ENCODE measurements around the gene NKRF. TPM values are rescaled to one million over a fixed set of nuclear protein-coding genes. Genes with fewer than 3 reads are reported as not detected.

The NKRF gene
- total and polyA plus RNA-seq, 9 of the 15 experiments (the other 6 are each of a cell fraction or from before 2014, with no cell fraction given), result 8.9 to 31.9 (median 19.0) TPM

- TF ChIP-seq, protein P1, sequence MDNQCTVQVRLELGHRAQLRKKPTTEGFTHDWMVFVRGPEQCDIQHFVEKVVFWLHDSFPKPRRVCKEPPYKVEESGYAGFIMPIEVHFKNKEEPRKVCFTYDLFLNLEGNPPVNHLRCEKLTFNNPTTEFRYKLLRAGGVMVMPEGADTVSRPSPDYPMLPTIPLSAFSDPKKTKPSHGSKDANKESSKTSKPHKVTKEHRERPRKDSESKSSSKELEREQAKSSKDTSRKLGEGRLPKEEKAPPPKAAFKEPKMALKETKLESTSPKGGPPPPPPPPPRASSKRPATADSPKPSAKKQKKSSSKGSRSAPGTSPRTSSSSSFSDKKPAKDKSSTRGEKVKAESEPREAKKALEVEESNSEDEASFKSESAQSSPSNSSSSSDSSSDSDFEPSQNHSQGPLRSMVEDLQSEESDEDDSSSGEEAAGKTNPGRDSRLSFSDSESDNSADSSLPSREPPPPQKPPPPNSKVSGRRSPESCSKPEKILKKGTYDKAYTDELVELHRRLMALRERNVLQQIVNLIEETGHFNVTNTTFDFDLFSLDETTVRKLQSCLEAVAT (IDR thresholded peaks at IDR 0.05), result peak in 1 of 2 experiments; percentile 8; a peak in 1 of 4 replicates
- TF ChIP-seq ILF3 (IDR thresholded peaks at IDR 0.05; ENCODE audit: borderline replicate concordance) (no peak), RBM17 (IDR thresholded peaks at IDR 0.05; ENCODE audit: borderline replicate concordance, low read depth, low read length) (no peak), GTF2F1 (IDR thresholded peaks at IDR 0.05; ENCODE audit: low read depth, low read length) (peak; percentile 70; the same call in 1 of the 2 replicates), YBX1 (IDR thresholded peaks at IDR 0.05) (no peak), ZNF584 (CRISPR knock-in tag; IDR thresholded peaks at IDR 0.05; ENCODE audit: low read depth) (no peak), ZEB2 (IDR thresholded peaks at IDR 0.05) (no peak), C11orf30 (IDR thresholded peaks at IDR 0.05; ENCODE audit: low read depth) (peak; percentile 68; the same call in 1 of the 2 replicates), TARDBP (IDR thresholded peaks at IDR 0.05) (0 out of 2 replicates have a peak, but pooled peaks have one; percentile 21), ZNF184 (CRISPR knock-in tag; IDR thresholded peaks at IDR 0.05) (no peak), ZFP1 (CRISPR knock-in tag; IDR thresholded peaks at IDR 0.05) (no peak), HIVEP1 (CRISPR knock-in tag; IDR thresholded peaks at IDR 0.05) (no peak), NEUROD1 (IDR thresholded peaks at IDR 0.05; ENCODE audit: borderline replicate concordance, low read depth, low read length, partially characterized antibody) (peak; percentile 61), TBP (optimal IDR thresholded peaks at IDR 0.05; ENCODE audit: low read depth, low read length) (peak; percentile 97), TAF7 (tag; IDR thresholded peaks at IDR 0.05) (peak; percentile 75), FOS (IDR thresholded peaks at IDR 0.05; ENCODE audit: extremely low read depth, insufficient read length) (no peak)
- TF ChIP-seq, protein P2, sequence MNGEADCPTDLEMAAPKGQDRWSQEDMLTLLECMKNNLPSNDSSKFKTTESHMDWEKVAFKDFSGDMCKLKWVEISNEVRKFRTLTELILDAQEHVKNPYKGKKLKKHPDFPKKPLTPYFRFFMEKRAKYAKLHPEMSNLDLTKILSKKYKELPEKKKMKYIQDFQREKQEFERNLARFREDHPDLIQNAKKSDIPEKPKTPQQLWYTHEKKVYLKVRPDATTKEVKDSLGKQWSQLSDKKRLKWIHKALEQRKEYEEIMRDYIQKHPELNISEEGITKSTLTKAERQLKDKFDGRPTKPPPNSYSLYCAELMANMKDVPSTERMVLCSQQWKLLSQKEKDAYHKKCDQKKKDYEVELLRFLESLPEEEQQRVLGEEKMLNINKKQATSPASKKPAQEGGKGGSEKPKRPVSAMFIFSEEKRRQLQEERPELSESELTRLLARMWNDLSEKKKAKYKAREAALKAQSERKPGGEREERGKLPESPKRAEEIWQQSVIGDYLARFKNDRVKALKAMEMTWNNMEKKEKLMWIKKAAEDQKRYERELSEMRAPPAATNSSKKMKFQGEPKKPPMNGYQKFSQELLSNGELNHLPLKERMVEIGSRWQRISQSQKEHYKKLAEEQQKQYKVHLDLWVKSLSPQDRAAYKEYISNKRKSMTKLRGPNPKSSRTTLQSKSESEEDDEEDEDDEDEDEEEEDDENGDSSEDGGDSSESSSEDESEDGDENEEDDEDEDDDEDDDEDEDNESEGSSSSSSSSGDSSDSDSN (IDR thresholded peaks at IDR 0.05; ENCODE audit: borderline replicate concordance in 1 of 2, low read depth in 2 of 2, low read length in 2 of 2), result peak; percentile 16 to 62; a peak in 1 of 4 replicates
- TF ChIP-seq, protein P3, sequence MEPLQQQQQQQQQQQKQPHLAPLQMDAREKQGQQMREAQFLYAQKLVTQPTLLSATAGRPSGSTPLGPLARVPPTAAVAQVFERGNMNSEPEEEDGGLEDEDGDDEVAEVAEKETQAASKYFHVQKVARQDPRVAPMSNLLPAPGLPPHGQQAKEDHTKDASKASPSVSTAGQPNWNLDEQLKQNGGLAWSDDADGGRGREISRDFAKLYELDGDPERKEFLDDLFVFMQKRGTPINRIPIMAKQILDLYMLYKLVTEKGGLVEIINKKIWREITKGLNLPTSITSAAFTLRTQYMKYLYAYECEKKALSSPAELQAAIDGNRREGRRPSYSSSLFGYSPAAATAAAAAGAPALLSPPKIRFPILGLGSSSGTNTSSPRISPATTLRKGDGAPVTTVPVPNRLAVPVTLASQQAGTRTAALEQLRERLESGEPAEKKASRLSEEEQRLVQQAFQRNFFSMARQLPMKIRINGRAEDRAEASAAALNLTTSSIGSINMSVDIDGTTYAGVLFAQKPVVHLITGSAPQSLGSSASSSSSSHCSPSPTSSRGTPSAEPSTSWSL (CRISPR knock-in tag; IDR thresholded peaks at IDR 0.05; ENCODE audit: borderline replicate concordance), result no peak
- TF ChIP-seq, protein P4, sequence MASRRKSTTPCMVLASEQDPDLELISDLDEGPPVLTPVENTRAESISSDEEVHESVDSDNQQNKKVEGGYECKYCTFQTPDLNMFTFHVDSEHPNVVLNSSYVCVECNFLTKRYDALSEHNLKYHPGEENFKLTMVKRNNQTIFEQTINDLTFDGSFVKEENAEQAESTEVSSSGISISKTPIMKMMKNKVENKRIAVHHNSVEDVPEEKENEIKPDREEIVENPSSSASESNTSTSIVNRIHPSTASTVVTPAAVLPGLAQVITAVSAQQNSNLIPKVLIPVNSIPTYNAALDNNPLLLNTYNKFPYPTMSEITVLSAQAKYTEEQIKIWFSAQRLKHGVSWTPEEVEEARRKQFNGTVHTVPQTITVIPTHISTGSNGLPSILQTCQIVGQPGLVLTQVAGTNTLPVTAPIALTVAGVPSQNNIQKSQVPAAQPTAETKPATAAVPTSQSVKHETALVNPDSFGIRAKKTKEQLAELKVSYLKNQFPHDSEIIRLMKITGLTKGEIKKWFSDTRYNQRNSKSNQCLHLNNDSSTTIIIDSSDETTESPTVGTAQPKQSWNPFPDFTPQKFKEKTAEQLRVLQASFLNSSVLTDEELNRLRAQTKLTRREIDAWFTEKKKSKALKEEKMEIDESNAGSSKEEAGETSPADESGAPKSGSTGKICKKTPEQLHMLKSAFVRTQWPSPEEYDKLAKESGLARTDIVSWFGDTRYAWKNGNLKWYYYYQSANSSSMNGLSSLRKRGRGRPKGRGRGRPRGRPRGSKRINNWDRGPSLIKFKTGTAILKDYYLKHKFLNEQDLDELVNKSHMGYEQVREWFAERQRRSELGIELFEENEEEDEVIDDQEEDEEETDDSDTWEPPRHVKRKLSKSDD (conservative IDR thresholded peaks at IDR 0.05; ENCODE audit: low read length), result no peak
Observed at GRCh38 chrX:119574394-119575266, 31.6 kb downstream of the NKRF start, which contains the start of gene UBE2A (continued).
